DMS53 (cell line): ENCODE data around the gene ZNF837.

ENCODE experiments used
- DNase-seq: peaks from one replicate; lab custom pipeline; 2025; lab: John Stamatoyannopoulos, UW

Gene ZNF837

GRCh38 chr19:58372311-58373133, 8.3 kb downstream of the ZNF837 start:
- DNase-seq = peak; percentile 39

GRCh38 chr19:58368561-58369360, 12.1 kb downstream of the ZNF837 start:
- no peak for DNase-seq

GRCh38 chr19:58367698-58368454, 13.0 kb downstream of the ZNF837 start:
- no peak for DNase-seq

- DNase-seq = no peak
Observed at GRCh38 chr19:58366585-58367430, 14.0 kb downstream of the ZNF837 start.

- DNase-seq = no peak
Observed at GRCh38 chr19:58364146-58364545, 16.7 kb downstream of the ZNF837 start.

- peak; percentile 99 for DNase-seq
Observed at GRCh38 chr19:58362272-58362994, 18.4 kb downstream of the ZNF837 start, which contains the start of gene ZNF497. ZNF497 (minus strand) TSS chr19:58362751; CDS start chr19:58357635, 5,116 bp downstream.

- DNase-seq = peak; percentile 90
Observed at GRCh38 chr19:58361900-58362271, 18.9 kb downstream of the ZNF837 start.

GRCh38 chr19:58357481-58358145, 23.2 kb downstream of the ZNF837 start:
- DNase-seq = no peak

GRCh38 chr19:58356766-58357480, 23.9 kb downstream of the ZNF837 start:
- DNase-seq = peak; percentile 74

GRCh38 chr19:58355908-58356765, 24.7 kb downstream of the ZNF837 start:
- DNase-seq = peak; percentile 74

- DNase-seq = no peak
Observed at GRCh38 chr19:58355215-58355796, 25.5 kb downstream of the ZNF837 start.

- DNase-seq = no peak
Observed at GRCh38 chr19:58354478-58355030, 26.3 kb downstream of the ZNF837 start.

- no peak for DNase-seq
Observed at GRCh38 chr19:58353717-58354477, 26.9 kb downstream of the ZNF837 start.

GRCh38 chr19:58352760-58353671, 27.8 kb downstream of the ZNF837 start, which contains the start of gene A1BG:
A1BG (minus strand) TSS chr19:58353492; CDS start chr19:58353437, 55 bp downstream.
- DNase-seq = no peak

- no peak for DNase-seq
Observed at GRCh38 chr19:58351990-58352755, 28.7 kb downstream of the ZNF837 start.
